ENCODE measurements around the gene CEACAM21.
A peak's percentile ranks its signal among the peaks of the same experiment; 100 is the strongest.

CEACAM21 gene

DNA sequence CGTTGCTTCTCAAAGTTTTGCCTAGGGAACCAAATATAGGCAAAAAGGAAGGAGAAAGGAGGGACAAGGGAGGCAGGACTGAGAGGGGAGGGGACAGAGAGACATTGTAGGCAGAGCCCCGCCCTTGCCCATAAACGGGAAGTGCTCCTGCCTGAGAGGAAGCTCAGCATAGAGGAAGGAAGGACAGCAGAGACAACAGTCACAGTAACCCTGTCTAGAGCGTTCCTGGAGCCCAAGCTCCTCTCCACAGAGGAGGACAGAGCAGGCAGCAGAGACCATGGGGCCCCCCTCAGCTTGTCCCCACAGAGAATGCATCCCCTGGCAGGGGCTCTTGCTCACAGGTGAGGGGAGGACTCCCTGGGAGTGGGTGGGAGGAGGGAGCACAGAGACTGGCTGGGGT is at the start of gene CEACAM21:
TSS of gene CEACAM21 (plus strand) at position 169 of the 400 bp plus-strand sequence. CDS start at position 278, 109 bp downstream.
- DNase-seq (ENCODE audit: low read depth in 2 of 2, low spot score in 1 of 2): no peak

DNA sequence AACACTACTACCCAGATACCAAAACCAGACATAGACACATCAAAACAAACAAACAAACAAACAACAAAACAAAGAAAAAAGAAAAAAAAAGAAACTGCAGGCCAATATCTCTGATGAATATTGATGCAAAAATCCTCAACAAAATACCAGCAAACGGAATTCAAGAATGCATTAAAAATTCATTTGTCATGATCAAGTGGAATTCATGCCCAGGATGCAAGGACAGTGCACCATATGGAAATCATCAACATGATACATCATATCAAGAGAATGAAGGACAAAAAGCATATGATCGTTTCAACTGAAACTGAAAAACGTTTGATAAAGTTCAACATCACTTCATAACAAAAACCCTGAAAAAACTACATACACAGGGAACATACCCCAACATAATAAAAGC is 48.9 kb upstream of the CEACAM21 start:
- no peak for DNase-seq (ENCODE audit: low read depth in 2 of 2, low spot score in 1 of 2)

DNA sequence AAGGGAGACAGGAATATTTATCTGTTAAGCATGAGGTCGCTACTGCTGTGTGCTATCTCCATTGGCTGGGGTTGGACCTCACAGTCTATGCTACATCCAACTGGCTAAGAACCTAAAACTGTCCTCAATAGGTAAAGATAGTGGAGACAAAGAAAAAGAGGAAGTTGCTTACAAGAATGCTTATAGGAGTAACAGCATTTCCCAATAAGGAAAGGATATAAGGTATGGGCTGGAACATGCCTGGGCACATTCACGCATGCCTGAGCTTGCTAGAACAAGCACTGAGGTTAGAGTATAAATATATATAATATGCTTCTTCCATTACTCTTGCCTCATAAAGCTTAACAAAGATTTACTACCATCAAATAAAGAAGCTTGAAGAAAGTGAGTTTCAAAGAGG is 47.9 kb upstream of the CEACAM21 start:
- no peak for DNase-seq (ENCODE audit: low read depth in 2 of 2, low spot score in 1 of 2)

DNA sequence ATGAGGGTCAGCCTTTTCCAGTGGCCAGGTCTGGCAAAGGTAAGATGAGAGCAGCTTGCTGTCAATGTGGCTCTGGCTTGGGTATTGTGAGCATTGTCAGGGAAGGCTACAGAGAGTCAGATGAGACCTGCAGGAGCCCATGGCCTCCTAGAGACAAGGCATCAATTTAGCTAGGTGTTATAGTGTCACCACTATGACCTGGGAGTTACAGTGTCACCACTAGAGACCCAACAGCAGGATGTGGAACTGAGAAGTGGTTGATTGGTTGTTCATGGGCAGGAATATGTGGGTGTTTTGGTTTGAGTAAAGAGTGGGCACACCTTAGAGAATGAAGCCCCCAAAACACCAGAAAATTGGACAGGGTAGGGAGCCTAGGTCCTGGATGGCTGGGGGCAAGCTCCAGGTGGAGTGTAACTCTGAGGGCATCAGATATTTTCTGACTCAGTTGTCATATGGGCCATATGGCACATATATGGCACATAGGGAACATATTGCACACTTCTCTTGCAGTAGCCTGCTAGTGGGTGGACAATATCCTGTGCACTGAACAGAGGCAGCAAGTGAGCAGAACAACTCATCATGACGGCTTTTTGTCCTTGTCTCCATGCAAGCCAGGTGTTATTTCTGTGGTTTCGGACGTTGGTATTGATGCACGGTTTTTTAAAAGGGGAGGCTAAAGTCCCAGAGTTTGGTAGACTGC is 46.3 kb upstream of the CEACAM21 start:
- DNase-seq (ENCODE audit: low read depth in 2 of 2, low spot score in 1 of 2): no peak

DNA sequence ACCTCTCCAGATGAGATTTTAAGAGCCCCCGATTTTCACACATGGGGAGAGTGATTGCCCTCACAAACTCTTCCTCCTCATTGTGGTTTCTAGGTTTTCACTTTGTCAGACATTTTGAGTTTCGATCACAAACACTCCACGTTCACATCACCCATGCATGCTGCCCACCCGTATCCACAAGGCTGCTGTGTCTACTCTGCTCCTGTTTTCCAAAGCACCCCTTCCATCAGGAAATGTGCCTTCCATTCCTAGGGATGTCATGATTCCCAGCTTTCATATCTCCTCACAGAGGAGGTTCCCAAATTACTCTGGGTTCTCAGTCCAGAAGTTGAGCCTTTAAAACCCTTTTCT is 45.8 kb upstream of the CEACAM21 start:
- DNase-seq (ENCODE audit: low read depth in 2 of 2, low spot score in 1 of 2): no peak

DNA sequence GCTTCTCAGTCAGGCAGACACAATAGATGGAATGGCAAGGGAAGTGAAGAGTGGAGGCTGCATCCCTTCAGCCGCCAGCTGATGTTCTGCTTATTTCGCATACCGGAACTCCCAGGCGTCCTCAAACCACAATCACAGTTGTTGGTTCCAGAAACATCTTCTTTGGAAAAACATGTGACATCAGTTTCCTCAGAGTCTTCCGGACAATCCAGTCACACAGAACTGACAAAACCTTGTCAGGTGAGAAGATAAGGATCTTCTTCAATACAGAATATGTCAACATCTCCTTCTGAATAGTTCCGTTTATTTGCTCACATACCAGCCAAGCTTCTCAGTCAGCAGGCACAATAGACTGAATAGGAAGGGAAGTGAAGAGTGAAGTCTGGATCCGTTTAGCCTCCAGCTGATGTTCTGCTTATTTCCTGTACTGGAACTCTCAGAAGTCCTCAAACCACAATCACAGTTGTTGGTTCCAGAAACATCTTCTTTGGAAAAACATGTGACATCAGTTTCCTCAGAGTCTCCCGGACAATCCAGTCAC is 45.1 kb upstream of the CEACAM21 start:
- DNase-seq (ENCODE audit: low read depth in 2 of 2, low spot score in 1 of 2): no peak

DNA sequence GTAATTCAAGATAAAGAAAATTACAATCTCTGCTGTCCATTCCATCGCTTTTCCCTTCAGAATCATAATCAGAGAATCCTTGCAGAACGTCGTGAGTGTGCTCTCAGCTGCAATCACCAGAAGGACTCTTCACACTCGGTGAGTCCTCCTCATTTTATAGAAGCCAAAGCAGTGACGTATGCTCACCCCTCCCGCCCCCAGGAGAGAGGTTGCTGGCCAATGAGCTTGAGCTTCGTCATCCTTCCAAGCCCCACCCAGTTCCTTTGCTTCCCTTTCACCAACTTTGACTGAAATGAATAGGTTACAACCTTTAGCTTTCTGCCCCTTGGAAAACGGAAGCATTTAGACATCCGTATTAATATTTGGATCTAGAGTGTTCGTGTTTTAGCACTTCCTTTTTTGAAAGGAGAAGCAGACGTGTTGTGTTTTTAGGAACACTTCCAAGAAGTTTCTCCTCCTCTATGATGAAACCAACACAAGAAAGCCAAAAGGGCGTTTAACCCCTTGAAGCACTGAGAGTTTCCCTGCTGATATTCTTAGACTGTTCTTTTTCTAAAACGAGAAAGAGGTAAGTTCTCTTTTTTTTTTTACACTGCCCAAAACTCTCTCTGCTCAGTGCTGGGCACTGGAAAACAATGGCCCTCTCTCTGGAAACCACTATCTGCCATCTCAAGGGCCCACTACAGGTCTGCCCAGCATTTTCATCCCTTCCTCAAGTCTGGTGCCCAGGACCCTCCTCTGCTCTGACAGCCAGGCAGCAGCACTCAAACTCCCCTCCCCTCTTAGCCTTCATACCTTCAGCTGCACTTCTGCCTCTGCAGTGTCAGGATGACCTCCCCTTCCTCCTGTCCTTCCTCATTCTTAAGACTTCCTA is 44.3 kb upstream of the CEACAM21 start:
- DNase-seq (ENCODE audit: low read depth in 2 of 2, low spot score in 1 of 2): peak; percentile 50 to 58

DNA sequence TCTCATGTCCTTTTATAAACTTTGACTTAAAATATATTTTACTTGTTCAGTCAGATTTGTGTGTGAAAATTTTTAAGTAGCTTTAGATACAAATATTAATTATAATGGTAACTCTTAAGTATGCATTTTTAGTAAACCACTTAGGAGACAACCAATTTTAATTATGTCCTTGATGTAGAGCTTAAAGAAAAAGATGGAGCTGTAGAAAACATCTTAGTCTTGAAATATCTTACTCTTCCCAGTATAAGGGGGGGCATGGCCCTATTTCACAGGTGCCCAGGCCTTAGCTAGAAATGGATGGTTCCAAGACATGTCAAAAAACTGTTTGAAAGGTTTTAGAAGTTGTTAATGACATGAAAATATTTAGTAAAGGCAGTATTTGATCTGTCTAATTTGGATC is 43.4 kb upstream of the CEACAM21 start:
- DNase-seq (ENCODE audit: low read depth in 2 of 2, low spot score in 1 of 2): no peak

DNA sequence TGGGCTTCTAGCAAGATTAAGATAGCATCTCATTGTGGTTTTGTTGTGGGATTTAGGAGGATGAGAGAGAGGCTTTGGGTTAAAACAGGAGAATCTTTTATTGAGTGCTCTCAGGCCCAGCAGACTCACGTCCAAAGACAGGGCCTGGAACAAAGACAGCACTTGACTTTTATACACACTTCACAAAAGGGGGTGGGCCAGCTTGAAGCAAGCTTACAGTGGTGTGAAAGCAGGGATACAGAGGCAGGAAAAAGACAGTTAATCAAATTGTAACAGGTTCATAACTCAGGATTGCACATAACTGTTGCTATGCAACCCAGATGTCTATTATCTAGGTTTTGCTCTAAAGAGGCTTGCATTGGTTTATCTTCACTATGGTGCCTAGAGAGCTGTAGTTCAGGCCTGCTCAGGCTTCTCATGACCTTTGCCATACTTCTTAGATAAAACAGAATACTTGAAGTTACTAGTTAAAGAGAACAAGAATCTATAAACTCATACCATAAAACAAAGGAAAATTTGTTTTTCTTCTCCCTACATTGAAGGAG is 42.2 kb upstream of the CEACAM21 start:
- no peak for DNase-seq (ENCODE audit: low read depth in 2 of 2, low spot score in 1 of 2)

DNA sequence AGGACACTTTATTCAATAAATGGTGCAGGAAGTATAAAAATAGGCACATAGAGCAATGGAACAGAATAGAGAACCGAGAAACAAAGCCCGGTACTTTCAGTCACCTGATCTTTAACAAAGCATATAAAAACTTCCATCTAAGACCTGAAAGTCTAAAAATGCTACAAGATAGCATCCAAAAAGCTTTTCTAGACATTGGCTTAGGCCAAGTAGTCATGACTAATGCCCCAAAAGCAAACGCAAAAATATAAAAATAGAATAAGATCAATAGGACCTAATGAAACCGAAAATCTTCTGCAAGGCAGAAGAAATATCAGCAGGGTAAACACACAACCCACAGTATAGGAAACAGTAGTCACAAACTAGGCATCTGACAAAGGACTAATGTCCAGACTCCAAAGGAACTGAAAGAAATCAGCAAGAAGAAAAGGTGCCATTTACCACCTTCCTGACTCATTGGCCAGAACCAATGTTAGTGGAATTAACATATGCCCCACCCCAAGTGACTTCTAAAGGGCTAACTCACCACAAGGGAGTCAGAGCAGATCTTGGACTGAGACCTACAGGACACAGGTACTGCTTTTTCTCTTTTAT is 40.8 kb upstream of the CEACAM21 start:
- no peak for DNase-seq (ENCODE audit: low read depth in 2 of 2, low spot score in 1 of 2)

DNA sequence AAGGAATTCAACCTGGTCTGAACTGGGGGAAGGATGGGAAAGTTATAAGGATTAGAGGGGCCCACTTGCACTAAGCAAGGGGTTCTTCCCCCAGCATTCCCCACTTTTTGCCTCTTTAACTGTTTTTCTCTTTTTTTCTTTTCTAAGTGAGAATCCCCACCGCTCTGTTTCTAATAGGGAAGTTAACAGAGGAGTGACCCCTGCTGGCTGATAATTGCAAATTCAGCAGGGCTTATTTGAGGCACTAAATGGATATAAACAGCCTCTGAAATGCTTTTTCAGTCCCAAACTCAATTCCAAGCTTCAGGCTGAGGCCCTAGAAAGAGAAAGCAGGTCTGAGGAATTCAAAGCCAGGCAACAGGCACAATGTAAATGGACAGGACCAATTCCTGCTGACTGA is 38.2 kb upstream of the CEACAM21 start:
- DNase-seq (ENCODE audit: low read depth in 2 of 2, low spot score in 1 of 2): no peak

DNA sequence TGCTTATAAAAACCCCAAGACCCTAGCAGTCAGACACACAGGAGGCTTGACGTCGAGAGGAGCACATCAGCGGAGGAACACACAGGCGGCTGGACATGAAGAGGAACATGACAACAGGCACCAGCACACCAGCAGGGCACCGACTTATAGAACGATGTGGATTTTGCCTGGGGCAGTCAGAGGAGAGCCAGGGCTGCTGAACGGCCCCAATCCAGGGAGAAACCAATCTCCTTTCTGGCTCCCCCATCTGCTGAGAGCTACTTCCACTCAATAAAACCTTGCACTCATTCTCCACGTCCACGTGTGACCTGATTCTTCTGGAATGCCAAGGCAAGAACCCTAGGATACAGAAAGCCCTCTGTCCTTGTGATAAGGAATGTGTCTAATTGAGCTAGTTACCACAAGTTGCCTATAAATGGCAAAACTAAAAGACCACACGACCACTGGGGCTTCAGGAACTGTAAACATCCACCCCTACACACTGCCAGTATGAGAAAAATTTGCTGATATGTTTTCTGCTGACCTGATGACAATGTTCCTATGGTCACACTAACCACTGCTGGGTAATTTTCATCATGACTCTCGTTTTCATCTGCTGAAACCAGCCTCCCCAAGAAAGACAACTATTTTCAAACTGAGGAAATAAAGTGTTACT is 35.8 kb upstream of the CEACAM21 start:
- no peak for DNase-seq (ENCODE audit: low read depth in 2 of 2, low spot score in 1 of 2)

DNA sequence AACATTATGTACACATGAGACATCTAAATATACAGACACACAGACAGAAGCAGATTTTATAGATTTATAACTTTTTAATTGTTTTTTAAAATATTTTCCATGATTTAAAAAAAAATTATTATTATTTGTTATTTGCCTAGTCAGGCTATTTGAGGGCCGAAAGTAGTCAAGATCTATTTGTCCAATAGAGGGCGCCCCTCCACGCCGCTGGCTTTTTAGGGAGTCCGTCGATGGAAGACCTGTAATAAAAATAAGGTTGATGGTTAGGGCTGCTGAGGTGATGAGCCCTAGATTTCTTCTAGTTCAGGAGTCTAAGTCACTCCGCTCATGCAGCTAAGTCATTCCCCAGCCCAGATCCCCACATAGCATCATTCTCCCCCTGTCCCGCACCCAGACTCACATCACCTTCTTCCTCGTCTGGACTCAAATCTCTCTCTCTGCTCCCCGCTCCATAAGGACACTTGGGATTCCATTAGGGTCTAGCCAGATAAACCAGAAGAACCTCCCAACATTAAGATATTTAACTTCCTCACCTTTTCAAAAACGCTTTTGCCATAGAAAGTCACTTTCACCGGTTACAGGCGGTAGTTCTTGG is 33.9 kb upstream of the CEACAM21 start:
- DNase-seq (ENCODE audit: low read depth in 2 of 2, low spot score in 1 of 2): peak; percentile 58 to 70

DNA sequence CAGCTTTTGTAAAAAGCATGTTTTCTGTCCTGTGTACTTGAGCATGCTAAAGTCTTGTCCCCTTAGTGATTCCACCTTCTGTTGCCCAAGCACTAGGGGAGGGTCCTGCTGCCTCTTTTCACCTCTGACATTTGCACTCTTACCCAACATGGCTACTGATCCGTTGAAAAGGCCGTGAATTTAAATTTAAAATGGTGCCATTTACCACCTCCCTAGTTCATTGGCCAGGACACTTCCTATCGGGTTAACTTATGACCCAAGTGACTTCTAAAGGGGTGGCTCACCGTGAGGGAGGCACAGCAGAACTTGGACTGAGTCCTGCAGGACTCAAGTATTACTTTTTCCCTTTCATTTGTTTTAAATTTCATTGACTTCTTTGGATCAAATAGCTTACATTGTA is 33.3 kb upstream of the CEACAM21 start:
- no peak for DNase-seq (ENCODE audit: low read depth in 2 of 2, low spot score in 1 of 2)

DNA sequence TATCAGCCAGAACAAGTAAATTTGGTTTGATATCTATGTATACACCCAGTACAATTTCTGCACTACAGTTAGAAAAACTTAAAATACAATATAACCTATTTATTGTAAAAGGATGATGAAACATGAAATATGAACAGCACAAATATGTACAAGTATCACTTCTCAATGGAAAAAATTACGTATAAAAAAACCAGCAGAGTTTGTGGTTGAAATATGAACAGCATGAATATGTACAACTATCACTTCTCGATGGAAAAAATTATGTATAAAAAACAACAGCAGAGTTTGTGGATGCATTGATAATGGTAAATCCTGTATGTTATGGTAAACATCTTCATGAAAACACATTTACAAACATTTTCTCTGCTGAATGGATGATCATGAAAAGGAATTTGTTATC is 32.4 kb upstream of the CEACAM21 start:
- no peak for DNase-seq (ENCODE audit: low read depth in 2 of 2, low spot score in 1 of 2)

DNA sequence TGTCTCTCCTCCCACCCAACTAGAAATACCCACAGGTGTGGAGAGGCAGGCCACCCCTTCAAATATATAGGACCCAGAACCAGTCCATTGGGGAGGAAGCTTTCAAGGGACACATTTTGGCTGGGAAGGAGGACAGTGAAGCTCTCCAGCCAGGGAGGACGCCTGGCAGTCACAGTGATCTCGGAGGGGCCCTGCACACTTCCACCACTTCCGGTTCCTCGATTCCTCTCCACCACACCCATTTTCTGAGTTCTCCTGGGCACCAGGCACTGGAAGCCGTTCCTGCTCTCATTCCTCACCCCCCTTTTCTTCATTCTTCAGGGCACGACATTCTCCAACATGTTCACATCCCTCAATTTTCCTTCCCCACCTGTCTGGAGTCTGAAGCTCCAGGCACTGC is 30.4 kb upstream of the CEACAM21 start:
- DNase-seq (ENCODE audit: low read depth in 2 of 2, low spot score in 1 of 2): no peak

DNA sequence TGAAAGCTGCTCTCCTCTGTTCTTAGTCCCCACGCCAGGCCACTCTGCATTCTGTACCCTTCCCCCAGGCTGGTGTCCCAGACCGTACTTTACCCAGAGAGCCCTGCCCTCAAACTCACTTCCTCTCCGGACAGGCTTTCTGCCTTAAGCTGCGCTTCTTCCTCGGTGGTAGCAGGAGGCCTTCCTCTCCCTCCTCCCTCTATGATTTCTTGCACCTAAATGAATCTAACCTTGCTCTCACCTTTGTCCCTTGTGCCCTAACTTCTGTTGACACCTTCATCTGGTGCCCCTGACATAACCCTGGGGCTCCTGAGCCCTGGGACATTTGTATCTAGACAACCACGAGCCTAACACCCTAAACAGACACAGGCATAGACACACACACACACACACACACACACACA is 29.6 kb upstream of the CEACAM21 start:
- no peak for DNase-seq (ENCODE audit: low read depth in 2 of 2, low spot score in 1 of 2)

DNA sequence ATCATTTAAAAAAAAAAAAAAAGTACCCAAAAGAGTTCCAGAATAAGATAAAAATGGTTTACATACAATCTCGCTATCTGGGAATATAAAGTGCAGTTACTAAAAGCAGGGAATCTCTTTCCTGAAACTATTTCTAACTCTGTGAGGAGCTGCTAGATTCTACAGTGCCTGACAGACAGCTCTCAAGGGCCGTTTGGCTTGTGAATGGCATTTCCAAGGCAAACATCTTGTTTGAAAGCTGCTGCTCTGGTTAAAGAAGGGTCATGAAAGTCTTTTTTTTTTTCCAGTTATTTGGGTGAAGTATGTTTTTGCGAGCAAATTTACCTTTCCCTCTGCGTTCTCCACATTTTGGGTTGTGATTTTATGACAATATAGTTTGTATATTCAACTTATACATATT is 29.0 kb upstream of the CEACAM21 start:
- no peak for DNase-seq (ENCODE audit: low read depth in 2 of 2, low spot score in 1 of 2)

DNA sequence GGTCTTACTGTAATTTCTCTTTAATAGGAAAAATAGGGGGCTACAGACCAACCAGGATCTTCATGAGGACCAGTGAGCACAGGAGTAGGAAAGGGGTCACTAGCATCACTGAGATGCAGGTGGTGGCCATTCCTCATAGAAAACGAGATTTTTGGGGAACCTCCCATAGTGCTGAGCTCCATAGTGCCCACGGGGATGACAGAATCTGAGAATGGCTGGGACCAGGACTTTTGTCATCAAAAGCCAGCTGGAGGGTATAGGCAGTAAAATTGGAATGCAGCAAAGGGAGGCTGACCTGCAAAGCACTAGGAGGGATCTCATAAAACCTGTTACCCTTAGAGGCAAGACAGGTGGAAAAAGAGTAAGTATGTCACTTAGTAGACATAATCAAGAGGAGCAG is 28.4 kb upstream of the CEACAM21 start:
- DNase-seq (ENCODE audit: low read depth in 2 of 2, low spot score in 1 of 2): no peak

DNA sequence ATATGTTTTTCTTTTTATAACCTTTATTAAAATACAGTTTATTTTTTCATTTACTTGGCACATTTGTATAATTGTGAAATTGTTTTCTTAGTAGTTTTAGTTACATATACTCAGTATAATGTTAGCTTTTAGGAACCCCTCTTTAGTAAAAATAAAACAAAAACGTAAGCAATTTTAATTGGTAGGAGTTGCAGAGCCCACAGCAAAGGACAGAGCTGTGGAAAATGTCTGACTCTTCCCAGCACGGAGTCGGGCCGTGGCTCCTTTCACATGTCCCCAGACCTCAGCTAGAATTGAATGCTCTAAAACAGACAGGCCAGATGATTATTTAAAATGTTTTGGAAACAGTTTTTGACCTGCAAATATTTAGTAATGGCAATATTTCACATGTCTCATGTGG is 27.9 kb upstream of the CEACAM21 start:
- DNase-seq (ENCODE audit: low read depth in 2 of 2, low spot score in 1 of 2): no peak
